ENCODE results near the gene KSR2.

DNA sequence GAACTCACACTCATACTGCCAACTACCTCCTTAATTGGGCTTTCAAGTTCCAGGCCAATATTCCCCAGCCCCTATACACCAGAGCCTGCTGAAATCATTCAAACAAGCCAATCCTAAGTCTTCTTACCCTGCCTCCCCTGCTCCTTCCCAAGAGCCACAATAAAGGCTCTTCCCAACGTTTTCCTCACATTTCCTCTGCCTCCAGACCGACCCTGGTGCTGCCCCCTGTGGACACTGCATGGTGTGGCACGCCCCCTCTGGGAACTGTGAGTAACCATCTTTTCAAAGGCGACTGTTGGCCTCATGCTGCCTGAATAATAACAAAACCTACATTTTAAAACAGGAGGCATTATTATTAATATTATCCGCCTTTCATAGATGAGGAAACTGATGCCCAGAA is 495.8 kb downstream of the KSR2 start:
- TF ChIP-seq, protein P1, sequence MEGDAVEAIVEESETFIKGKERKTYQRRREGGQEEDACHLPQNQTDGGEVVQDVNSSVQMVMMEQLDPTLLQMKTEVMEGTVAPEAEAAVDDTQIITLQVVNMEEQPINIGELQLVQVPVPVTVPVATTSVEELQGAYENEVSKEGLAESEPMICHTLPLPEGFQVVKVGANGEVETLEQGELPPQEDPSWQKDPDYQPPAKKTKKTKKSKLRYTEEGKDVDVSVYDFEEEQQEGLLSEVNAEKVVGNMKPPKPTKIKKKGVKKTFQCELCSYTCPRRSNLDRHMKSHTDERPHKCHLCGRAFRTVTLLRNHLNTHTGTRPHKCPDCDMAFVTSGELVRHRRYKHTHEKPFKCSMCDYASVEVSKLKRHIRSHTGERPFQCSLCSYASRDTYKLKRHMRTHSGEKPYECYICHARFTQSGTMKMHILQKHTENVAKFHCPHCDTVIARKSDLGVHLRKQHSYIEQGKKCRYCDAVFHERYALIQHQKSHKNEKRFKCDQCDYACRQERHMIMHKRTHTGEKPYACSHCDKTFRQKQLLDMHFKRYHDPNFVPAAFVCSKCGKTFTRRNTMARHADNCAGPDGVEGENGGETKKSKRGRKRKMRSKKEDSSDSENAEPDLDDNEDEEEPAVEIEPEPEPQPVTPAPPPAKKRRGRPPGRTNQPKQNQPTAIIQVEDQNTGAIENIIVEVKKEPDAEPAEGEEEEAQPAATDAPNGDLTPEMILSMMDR (IDR thresholded peaks at IDR 0.05) = peak; percentile 87
- no peak for TF ChIP-seq EZH2 (IDR thresholded peaks at IDR 0.05)
